HG03520 (cell line): Measurements from ENCODE around the gene SV2B.

Source experiments
- ATAC-seq: cut with Tn5 transposase; IDR thresholded peaks from one replicate; pipeline ENCODE4 v1.9.1; 2021; ENCODE audit warnings: mild to moderate bottlenecking, moderate library complexity; ENCODE audit not compliant: unreplicated experiment

Gene SV2B

GRCh38 chr15:91184441-91184840 is 84.4 kb downstream of the SV2B start:
- ATAC-seq = no peak

- ATAC-seq = no peak
These were observed 87.0 kb downstream of the SV2B start for GRCh38 chr15:91186904-91187656.

GRCh38 chr15:91192285-91192684 is 92.2 kb downstream of the SV2B start:
- ATAC-seq = no peak

- ATAC-seq = no peak
These were observed 92.8 kb downstream of the SV2B start for GRCh38 chr15:91192690-91193377.

GRCh38 chr15:91193378-91193720 is 93.3 kb downstream of the SV2B start:
- no peak for ATAC-seq

- ATAC-seq = no peak
These were observed 96.1 kb downstream of the SV2B start for GRCh38 chr15:91196127-91196526.

- ATAC-seq = no peak
These were observed 96.7 kb downstream of the SV2B start for GRCh38 chr15:91196768-91197167.

GRCh38 chr15:91199511-91199910 is 99.5 kb downstream of the SV2B start:
- no peak for ATAC-seq

GRCh38 chr15:91200101-91200754 is 100.2 kb downstream of the SV2B start:
- no peak for ATAC-seq

- ATAC-seq = no peak
These were observed 102.5 kb downstream of the SV2B start for GRCh38 chr15:91202510-91203102.

- no peak for ATAC-seq
These were observed 103.7 kb downstream of the SV2B start for GRCh38 chr15:91203619-91204203.

GRCh38 chr15:91208371-91208770 is 108.3 kb downstream of the SV2B start:
- no peak for ATAC-seq

GRCh38 chr15:91209318-91209717 is 109.3 kb downstream of the SV2B start:
- no peak for ATAC-seq

- ATAC-seq = no peak
These were observed 109.7 kb downstream of the SV2B start for GRCh38 chr15:91209726-91210125.

GRCh38 chr15:91214675-91215590 is 114.9 kb downstream of the SV2B start:
- ATAC-seq = no peak

- no peak for ATAC-seq
These were observed 115.9 kb downstream of the SV2B start for GRCh38 chr15:91216000-91216399.

GRCh38 chr15:91219206-91219605 is 119.1 kb downstream of the SV2B start:
- no peak for ATAC-seq

GRCh38 chr15:91222052-91222451 is 122.0 kb downstream of the SV2B start:
- no peak for ATAC-seq

- ATAC-seq = no peak
These were observed 123.8 kb downstream of the SV2B start for GRCh38 chr15:91223863-91224262.

- ATAC-seq = no peak
These were observed 124.8 kb downstream of the SV2B start for GRCh38 chr15:91224755-91225380.
